Endothelial cell of umbilical vein (primary cell): ENCODE results near the gene RUFY3. TPM values are rescaled to one million over a fixed set of nuclear protein-coding genes. Genes with fewer than 3 reads are reported as not detected.

Experiments
- BruUV-seq: library from RNA; stranded (reverse); fragments of 400-500 nt; replicated peaks from 2 replicates; lab custom pipeline; 2021; lab: Mats Ljungman, UMichigan
- CTCF ChIA-PET: fragments of 300-600, 350-600 bp; sonication (Branson Sonifier 250); formaldehyde crosslinking; loops from one replicate; lab custom pipeline; 2021; ENCODE audit warnings: antibody characterized with exemption, inconsistent platforms; lab: Charles Lee
- POLR2A ChIA-PET: fragments of 300-600, 350-600 bp; sonication (Branson Sonifier 250); formaldehyde crosslinking; loops from one replicate; lab custom pipeline; 2021; ENCODE audit warnings: antibody characterized with exemption, inconsistent platforms; lab: Charles Lee
- DNase-seq: peaks from one replicate; pipeline ENCODE4 v3.0.0-alpha.2; 2011; ENCODE audit warnings: low read depth, low spot score
- FAIRE-seq: peaks from 2 replicates; lab custom pipeline; 2011; peaks lifted over from hg19 to GRCh38; lab: Jason Lieb, UNC
- H2AFZ ChIP-seq: 2 replicates; pipeline ENCODE4 v1.6.0; 2012; ENCODE audit warnings: low read depth, low read length, control low read depth, inconsistent platforms
- H3K27ac ChIP-seq: 2 replicates; pipeline ENCODE4 v1.5.1; 2011; ENCODE audit warnings: low read depth, mild to moderate bottlenecking, control low read depth, low read length, moderate library complexity; ENCODE audit not compliant: insufficient read depth
- H3K27me3 ChIP-seq, 2 experiments: 2 replicates each; pipeline versions ENCODE4 v1.6.0 to v1.6.1; 2011; ENCODE audit warnings: low read length in 2 of 2, mixed read lengths in 1 of 2; ENCODE audit not compliant: control insufficient read depth in 2 of 2, insufficient read depth in 2 of 2
- H3K36me3 ChIP-seq, 2 experiments: 2 replicates in 1 of 2; 3 replicates in 1 of 2; pipeline ENCODE4 v1.5.1; 2011; ENCODE audit warnings: low read length in 2 of 2, mild to moderate bottlenecking in 1 of 2, moderate library complexity in 1 of 2; ENCODE audit not compliant: control insufficient read depth in 2 of 2, insufficient read depth in 2 of 2; ENCODE audit errors: extremely low read depth in 1 of 2
- H3K4me1 ChIP-seq: 3 replicates; pipeline ENCODE4 v1.5.1; 2011; ENCODE audit warnings: mild to moderate bottlenecking, low read length; ENCODE audit not compliant: control insufficient read depth, insufficient read depth; ENCODE audit errors: extremely low read depth
- H3K4me2 ChIP-seq: 2 replicates; pipeline ENCODE4 v1.6.1; 2011; ENCODE audit warnings: low read length, control low read depth, mixed read lengths; ENCODE audit not compliant: insufficient read depth
- H3K4me3 ChIP-seq, 3 experiments: fragments of 200-600 bp in 1 of 3; sonication (generic), shearing (Covaris generic) in 1 of 3; replicated peaks in 1 of 3; 2 replicates each; pipeline ENCODE4 v1.5.1; 2011 to 2016; ENCODE audit warnings: control low read depth in 3 of 3, low read length in 3 of 3, mild to moderate bottlenecking in 2 of 3, inconsistent platforms in 1 of 3, low read depth in 1 of 3, moderate library complexity in 1 of 3; ENCODE audit not compliant: insufficient read depth in 1 of 3
- H3K79me2 ChIP-seq: 2 replicates; pipeline ENCODE4 v1.6.0; 2012; ENCODE audit warnings: low read length, inconsistent platforms; ENCODE audit not compliant: control insufficient read depth, insufficient read depth
- H3K9ac ChIP-seq: replicated peaks from 2 replicates; pipeline ENCODE3; 2011; ENCODE audit warnings: low read length, control low read depth; ENCODE audit not compliant: insufficient read depth; ENCODE audit errors: extremely low read depth
- H3K9me1 ChIP-seq: replicated peaks from 3 replicates; pipeline ENCODE4 v1.6.0; 2011; ENCODE audit warnings: mild to moderate bottlenecking, low read length; ENCODE audit not compliant: control insufficient read depth, insufficient read depth; ENCODE audit errors: extremely low read depth
- H3K9me3 ChIP-seq: replicated peaks from 2 replicates; pipeline ENCODE4 v1.5.1; 2012; ENCODE audit warnings: low read length, inconsistent platforms; ENCODE audit not compliant: control insufficient read depth, insufficient read depth
- H4K20me1 ChIP-seq: replicated peaks from 2 replicates; pipeline ENCODE3; 2011; ENCODE audit warnings: mild to moderate bottlenecking, low read length; ENCODE audit not compliant: control insufficient read depth, insufficient read depth; ENCODE audit errors: extremely low read depth
- EZH2 ChIP-seq: IDR thresholded peaks from 2 replicates; pipeline ENCODE4 v1.6.1; 2012; ENCODE audit warnings: borderline replicate concordance, low read depth, mild to moderate bottlenecking, moderate library complexity, low read length, inconsistent platforms; ENCODE audit not compliant: severe bottlenecking
- JUN ChIP-seq: IDR thresholded peaks from 2 replicates; pipeline ENCODE4 v1.6.1; 2011; ENCODE audit warnings: borderline replicate concordance, low read depth; ENCODE audit not compliant: insufficient read length, insufficient read depth
- POLR2A ChIP-seq: IDR thresholded peaks from 2 replicates; pipeline ENCODE4 v1.6.1; 2012; ENCODE audit warnings: low read depth, mild to moderate bottlenecking, control low read depth, low read length
- POLR2AphosphoS5 ChIP-seq: IDR thresholded peaks from 2 replicates; pipeline ENCODE4 v1.6.1; 2012; ENCODE audit warnings: low read depth, mild to moderate bottlenecking, control low read depth, low read length, moderate library complexity; ENCODE audit not compliant: insufficient read depth
- dilution Hi-C: fragments of 300-500 bp; cut with MboI; formaldehyde crosslinking; loops from one replicate; pipeline ENCODE4 v1.15.0; 2019; ENCODE audit warnings: low sequenced_read_pairs; ENCODE audit not compliant: extremely low pct_ligation_motif_present
- intact Hi-C: fragments of 100-400 bp; cut with micrococcal nuclease; formaldehyde crosslinking; loops from one replicate; pipeline ENCODE4 v1.10.0; 2022
- polyA plus RNA-seq, 4 experiments: library from polyadenylated mRNA; depleted of rRNA in 3 of 4; stranded (reverse) in 3 of 4; unstranded in 1 of 4; fragments of >200 nt; gene quantifications; 2 replicates each; pipeline versions ENCODE4 v1.2.1 to v1.2.3, GENCODE V29; 2011 to 2012; ENCODE audit warnings: missing spikeins in 1 of 4
- total RNA-seq: library from RNA; stranded (reverse); gene quantifications from 2 replicates; pipeline ENCODE4 v1.2.3, GENCODE V29; 2021
- TF ChIP-seq, protein P1 (sequence below), 2 donors: IDR thresholded peaks; 1 replicate in 1 of 2; 2 replicates in 1 of 2; pipeline ENCODE4 v1.5.1; 2011; ENCODE audit warnings: low read length in 2 of 2, mild to moderate bottlenecking in 2 of 2, moderate library complexity in 2 of 2, control low read depth in 1 of 2, inconsistent platforms in 1 of 2, low read depth in 1 of 2; ENCODE audit not compliant: insufficient read depth in 1 of 2; ENCODE audit errors: extremely low read depth in 1 of 2
- TF ChIP-seq, protein P2 (sequence below): IDR thresholded peaks from 2 replicates; pipeline ENCODE4 v1.6.1; 2011; ENCODE audit not compliant: insufficient read depth, insufficient read length

RUFY3 gene
- total and polyA plus RNA-seq, 2 donors (not counting 3 experiments of a cell fraction or from before 2014, with no cell fraction given) = 10.0 to 52.8 TPM

DNA sequence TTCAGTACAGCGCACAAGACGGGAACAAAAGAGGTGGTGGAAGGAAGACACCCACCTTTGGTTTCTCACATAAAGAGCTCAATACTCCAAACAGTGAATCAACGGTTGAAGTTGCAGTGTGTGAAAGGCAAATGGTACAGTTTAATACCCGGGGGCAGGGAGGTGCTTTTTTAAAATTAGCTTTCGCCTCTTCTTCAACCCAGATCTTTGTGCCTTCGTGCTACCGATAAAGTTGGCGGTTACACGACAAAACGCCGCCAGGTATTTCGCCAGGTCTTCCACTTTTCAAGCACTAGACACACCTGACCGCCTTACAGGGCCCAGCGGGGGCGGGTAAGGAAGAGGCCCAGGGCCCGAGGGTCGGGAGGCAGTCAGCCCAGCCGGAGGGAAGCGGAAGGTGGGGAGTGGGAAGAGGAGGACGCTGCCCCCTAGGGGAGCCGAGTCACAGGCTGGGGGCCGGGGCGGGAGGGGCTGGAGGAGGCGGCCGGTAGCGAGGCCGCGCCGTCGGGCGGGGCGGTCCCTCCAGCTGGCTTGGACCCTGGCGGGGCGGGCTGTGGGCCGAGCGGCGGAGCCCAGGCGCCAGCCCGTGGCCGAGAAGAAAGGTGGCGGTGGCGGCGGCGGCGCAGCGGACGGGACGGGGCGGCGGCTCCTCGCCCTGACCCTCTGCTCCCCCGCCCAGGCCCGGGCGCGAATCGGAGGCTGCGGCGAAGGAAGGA, 17.4 kb upstream of the RUFY3 start:
- ChIA-PET CTCF (interaction anchor here (0.8 to 4.2 kb wide), 16 partner anchors 11 to 480 kb away, joined by 3 to 25 read pairs (median 4); partner anchors contain the start of genes DCK, GRSF1, RUFY3 and UTP3), POLR2A (interaction anchor here (0.6 to 2.2 kb wide), 4 partner anchors 15 to 198 kb away, joined by 3 to 12 read pairs (median 4); partner anchors contain the start of genes MOB1B and UTP3)
- dilution Hi-C loops (no loop called here), intact Hi-C loops (loop anchor here (1.0 kb wide), 2 partner anchors 16 to 198 kb away; partner anchors contain the start of genes MOB1B and UTP3)
- no peaks in the 10 kb centered on the region for H3K36me3 ChIP-seq
- H3K27me3 ChIP-seq = no peaks in the 10 kb centered on the region
- FAIRE-seq = peak; percentile 33
- H3K9me3 ChIP-seq = no peaks in the 10 kb centered on the region
- TF ChIP-seq, protein P1, sequence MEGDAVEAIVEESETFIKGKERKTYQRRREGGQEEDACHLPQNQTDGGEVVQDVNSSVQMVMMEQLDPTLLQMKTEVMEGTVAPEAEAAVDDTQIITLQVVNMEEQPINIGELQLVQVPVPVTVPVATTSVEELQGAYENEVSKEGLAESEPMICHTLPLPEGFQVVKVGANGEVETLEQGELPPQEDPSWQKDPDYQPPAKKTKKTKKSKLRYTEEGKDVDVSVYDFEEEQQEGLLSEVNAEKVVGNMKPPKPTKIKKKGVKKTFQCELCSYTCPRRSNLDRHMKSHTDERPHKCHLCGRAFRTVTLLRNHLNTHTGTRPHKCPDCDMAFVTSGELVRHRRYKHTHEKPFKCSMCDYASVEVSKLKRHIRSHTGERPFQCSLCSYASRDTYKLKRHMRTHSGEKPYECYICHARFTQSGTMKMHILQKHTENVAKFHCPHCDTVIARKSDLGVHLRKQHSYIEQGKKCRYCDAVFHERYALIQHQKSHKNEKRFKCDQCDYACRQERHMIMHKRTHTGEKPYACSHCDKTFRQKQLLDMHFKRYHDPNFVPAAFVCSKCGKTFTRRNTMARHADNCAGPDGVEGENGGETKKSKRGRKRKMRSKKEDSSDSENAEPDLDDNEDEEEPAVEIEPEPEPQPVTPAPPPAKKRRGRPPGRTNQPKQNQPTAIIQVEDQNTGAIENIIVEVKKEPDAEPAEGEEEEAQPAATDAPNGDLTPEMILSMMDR (IDR thresholded peaks at IDR 0.05; ENCODE audit: extremely low read depth in 1 of 2, insufficient read depth in 1 of 2, low read depth in 1 of 2, low read length in 2 of 2) = peak in 1 of 2 donors; percentile 51
- TF ChIP-seq EZH2 = no peak
- TF ChIP-seq JUN = no peak
- TF ChIP-seq POLR2A = peak; percentile 27
- TF ChIP-seq, protein P2, sequence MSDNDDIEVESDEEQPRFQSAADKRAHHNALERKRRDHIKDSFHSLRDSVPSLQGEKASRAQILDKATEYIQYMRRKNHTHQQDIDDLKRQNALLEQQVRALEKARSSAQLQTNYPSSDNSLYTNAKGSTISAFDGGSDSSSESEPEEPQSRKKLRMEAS = no peak
- TF ChIP-seq POLR2AphosphoS5 = peak; percentile 48
- peak overlapping the region; percentile 73 to 93 (median 89) for H3K4me3 ChIP-seq
- BruUV-seq = TSS peak; percentile 86
- peak; percentile 81 for DNase-seq
- H3K9ac ChIP-seq = peak overlapping the region; percentile 86
- H4K20me1 ChIP-seq = no peaks in the 10 kb centered on the region
- peak overlapping the region; percentile 85 for H3K27ac ChIP-seq
- peak overlapping the region; percentile 100 for H3K4me2 ChIP-seq
- peaks cover 3% of the 10 kb centered on the region for H3K9me1 ChIP-seq
- H3K4me1 ChIP-seq = peaks cover 20% of the 10 kb centered on the region
- H2AFZ ChIP-seq = peak overlapping the region; percentile 100
- H3K79me2 ChIP-seq = peaks cover 34% of the 10 kb centered on the region
